IMR-90 (cell line): ENCODE data around the gene LILRA6. TPM values are rescaled to one million over a fixed set of nuclear protein-coding genes. Genes with fewer than 3 reads are reported as not detected.

Experiments
- ATAC-seq: fragments of 200-7000 bp; cut with Tn5 transposase; 2 replicates; pipeline ENCODE4 v1.9.1; 2020; ENCODE audit warnings: low read depth, mild to moderate bottlenecking, moderate library complexity
- BruUV-seq: library from RNA; stranded (reverse); fragments of 400-500 nt; replicated peaks from 2 replicates; lab custom pipeline; 2021; lab: Mats Ljungman, UMichigan
- CTCF ChIA-PET: fragments of 300-600 bp; formaldehyde crosslinking; extraction: SDS; loops from one replicate; lab custom pipeline; 2021; ENCODE audit warnings: antibody characterized with exemption; lab: Yijun Ruan, JAX
- POLR2A ChIA-PET: fragments of 300-600 bp; sonication (Branson Sonifier 250); formaldehyde crosslinking; loops from one replicate; lab custom pipeline; 2022; ENCODE audit warnings: antibody characterized with exemption; ENCODE audit not compliant: unreplicated experiment; lab: Charles Lee
- DNase-seq: peaks from one replicate; pipeline ENCODE4 v3.0.0; 2013
- H2AFZ ChIP-seq: replicated peaks from 2 replicates; pipeline ENCODE3; 2013; ENCODE audit warnings: low read length, mild to moderate bottlenecking; ENCODE audit not compliant: poor library complexity
- H2AK5ac ChIP-seq: 2 replicates; pipeline ENCODE4 v1.6.1; 2013; ENCODE audit warnings: low read depth, low read length, inconsistent platforms
- H2AK9ac ChIP-seq: replicated peaks from 2 replicates; pipeline ENCODE3; 2013; ENCODE audit warnings: mild to moderate bottlenecking, low read depth, low read length, moderate library complexity; ENCODE audit not compliant: poor library complexity
- H2BK120ac ChIP-seq: 2 replicates; pipeline ENCODE4 v1.6.1; 2013; ENCODE audit warnings: low read depth, low read length, inconsistent platforms
- H2BK15ac ChIP-seq: 3 replicates; pipeline ENCODE4 v1.6.1; 2013; ENCODE audit warnings: low read depth, low read length, inconsistent platforms
- H2BK20ac ChIP-seq: 2 replicates; pipeline ENCODE4 v1.6.1; 2013; ENCODE audit warnings: low read depth, mild to moderate bottlenecking, inconsistent platforms, low read length, moderate library complexity
- H2BK5ac ChIP-seq: 2 replicates; pipeline ENCODE4 v1.6.1; 2013; ENCODE audit warnings: mild to moderate bottlenecking, low read depth, low read length, inconsistent platforms; ENCODE audit not compliant: poor library complexity, severe bottlenecking
- H3K14ac ChIP-seq: replicated peaks from 2 replicates; pipeline ENCODE4 v1.6.1; 2013; ENCODE audit warnings: low read depth, low read length, inconsistent platforms
- H3K18ac ChIP-seq: 2 replicates; pipeline ENCODE4 v1.6.1; 2013; ENCODE audit warnings: low read depth, low read length, control low read depth
- H3K23ac ChIP-seq: 2 replicates; pipeline ENCODE4 v1.6.1; 2013; ENCODE audit warnings: low read depth, low read length, inconsistent platforms
- H3K27ac ChIP-seq: 2 replicates; pipeline ENCODE4 v1.5.1; 2013; ENCODE audit warnings: mild to moderate bottlenecking, control low read depth, low read length; ENCODE audit not compliant: insufficient read depth
- H3K27me3 ChIP-seq: 2 replicates; pipeline ENCODE4 v1.6.1; 2013; ENCODE audit warnings: low read length; ENCODE audit not compliant: control insufficient read depth, insufficient read depth
- H3K36me3 ChIP-seq: 2 replicates; pipeline ENCODE4 v1.6.1; 2013; ENCODE audit warnings: low read length, mixed read lengths; ENCODE audit not compliant: control insufficient read depth, insufficient read depth
- H3K4ac ChIP-seq: 2 replicates; pipeline ENCODE4 v1.6.1; 2013; ENCODE audit warnings: low read depth, low read length, inconsistent platforms
- H3K4me1 ChIP-seq: 2 replicates; pipeline ENCODE4 v1.6.1; 2013; ENCODE audit warnings: low read length, mixed read lengths; ENCODE audit not compliant: control insufficient read depth, insufficient read depth
- H3K4me2 ChIP-seq: 2 replicates; pipeline ENCODE4 v1.6.1; 2013; ENCODE audit warnings: low read depth, mild to moderate bottlenecking, control low read depth, low read length, moderate library complexity
- H3K4me3 ChIP-seq: 2 replicates; pipeline ENCODE4 v1.5.1; 2013; ENCODE audit warnings: low read depth, mild to moderate bottlenecking, control low read depth, low read length, moderate library complexity; ENCODE audit not compliant: insufficient read depth
- H3K56ac ChIP-seq: 2 replicates; pipeline ENCODE4 v1.6.1; 2013; ENCODE audit warnings: low read length, inconsistent platforms; ENCODE audit not compliant: insufficient read depth; ENCODE audit errors: extremely low read depth
- H3K79me1 ChIP-seq, 2 experiments: 2 replicates each; pipeline ENCODE4 v1.6.1; 2013; ENCODE audit warnings: low read length in 2 of 2, inconsistent platforms in 1 of 2, low read depth in 1 of 2
- H3K9ac ChIP-seq: 2 replicates; pipeline ENCODE4 v1.6.1; 2013; ENCODE audit warnings: low read depth, low read length, control low read depth
- H3K9me1 ChIP-seq: 2 replicates; pipeline ENCODE4 v1.6.1; 2013; ENCODE audit warnings: low read length, inconsistent platforms; ENCODE audit not compliant: insufficient read depth
- H3K9me3 ChIP-seq: 2 replicates; pipeline ENCODE4 v1.6.1; 2013; ENCODE audit warnings: low read length; ENCODE audit not compliant: control insufficient read depth, insufficient read depth
- H4K20me1 ChIP-seq: 2 replicates; pipeline ENCODE4 v1.6.1; 2013; ENCODE audit warnings: low read length, inconsistent platforms; ENCODE audit not compliant: insufficient read depth
- H4K5ac ChIP-seq: 2 replicates; pipeline ENCODE4 v1.6.1; 2013; ENCODE audit warnings: mild to moderate bottlenecking, low read depth, low read length, control low read depth
- H4K8ac ChIP-seq, 2 experiments: 2 replicates each; pipeline ENCODE4 v1.6.1; 2013; ENCODE audit warnings: low read depth in 2 of 2, low read length in 2 of 2, control low read depth in 1 of 2, inconsistent platforms in 1 of 2
- H4K91ac ChIP-seq: 2 replicates; pipeline ENCODE4 v1.6.1; 2013; ENCODE audit warnings: low read depth, low read length, inconsistent platforms; ENCODE audit not compliant: insufficient read depth
- CEBPB ChIP-seq: IDR thresholded peaks from 2 replicates; pipeline ENCODE4 v1.6.1; 2012; ENCODE audit warnings: low read depth, low read length, improper control_type of control experiment
- CHD1 ChIP-seq: IDR thresholded peaks from 2 replicates; pipeline ENCODE4 v1.6.1; 2012; ENCODE audit warnings: low read depth, low read length, improper control_type of control experiment
- FOS ChIP-seq: fragments of 150-350 bp; IDR thresholded peaks from 2 replicates; pipeline ENCODE4 v1.6.1; 2016; ENCODE audit warnings: low read depth, low read length
- MAFK ChIP-seq: IDR thresholded peaks from 2 replicates; pipeline ENCODE4 v1.6.1; 2012; ENCODE audit warnings: low read depth, low read length, improper control_type of control experiment
- MAZ ChIP-seq: IDR thresholded peaks from 2 replicates; pipeline ENCODE4 v1.6.1; 2012; ENCODE audit warnings: low read depth, mild to moderate bottlenecking, low read length, improper control_type of control experiment, moderate library complexity, borderline replicate concordance
- MXI1 ChIP-seq: IDR thresholded peaks from 2 replicates; pipeline ENCODE4 v1.6.1; 2012; ENCODE audit warnings: low read depth, mild to moderate bottlenecking, low read length, moderate library complexity, borderline replicate concordance
- NFE2L2 ChIP-seq: fragments of 150-350 bp; IDR thresholded peaks from 2 replicates; pipeline ENCODE4 v1.6.1; 2016; ENCODE audit warnings: low read depth, mild to moderate bottlenecking, low read length
- POLR2A ChIP-seq: IDR thresholded peaks from 2 replicates; pipeline ENCODE4 v1.6.1; 2012; ENCODE audit warnings: mild to moderate bottlenecking, low read depth, low read length
- RAD21 ChIP-seq: IDR thresholded peaks from 2 replicates; pipeline ENCODE4 v1.6.1; 2012; ENCODE audit warnings: low read length, improper control_type of control experiment
- RCOR1 ChIP-seq: IDR thresholded peaks from 2 replicates; pipeline ENCODE4 v1.6.1; 2012; ENCODE audit warnings: mild to moderate bottlenecking, low read length, improper control_type of control experiment; ENCODE audit not compliant: insufficient replicate concordance
- RFX5 ChIP-seq: IDR thresholded peaks from 2 replicates; pipeline ENCODE4 v1.8.0; 2012; ENCODE audit warnings: low read depth, mild to moderate bottlenecking, low read length, moderate library complexity
- WGBS, 2 experiments: methylation state at CpG; one replicate each; pipeline versions ENCODE4 v1.1.5 to v1.1.7; 2013; ENCODE audit warnings: missing lambda C conversion rate in 2 of 2; ENCODE audit not compliant: insufficient read length in 1 of 2; ENCODE audit errors: extremely low coverage in 2 of 2; 5-methylcytosine and 5-hydroxymethylcytosine counted together
- dilution Hi-C: fragments of 300-500 bp; cut with HindIII; formaldehyde crosslinking; loops from one replicate; pipeline ENCODE4 v1.14.3; 2018; ENCODE audit warnings: low sequenced_read_pairs; ENCODE audit not compliant: unreplicated experiment
- in situ Hi-C: fragments of 300-500 bp; cut with MboI; formaldehyde crosslinking; loops from 3 replicates; pipeline ENCODE4 v1.14.3; 2019; ENCODE audit warnings: low sequenced_read_pairs, inconsistent platforms, mixed read lengths
- intact Hi-C: fragments of 100-400 bp; cut with micrococcal nuclease; formaldehyde crosslinking; loops from 2 replicates; pipeline ENCODE4 v1.10.0; 2022
- polyA plus RNA-seq, 3 experiments: library from polyadenylated mRNA; depleted of rRNA; stranded (reverse); fragments of >200 nt; gene quantifications; 2 replicates each; pipeline ENCODE4 v1.2.3, GENCODE V29; 2012; ENCODE audit warnings: low replicate concordance in 1 of 3
- total RNA-seq: library from RNA; depleted of rRNA; stranded (reverse); fragments of >200 nt; gene quantifications from 2 replicates; pipeline ENCODE4 v1.2.3, GENCODE V29; 2012
- TF ChIP-seq, protein P1 (sequence below): conservative IDR thresholded peaks from 2 replicates; pipeline ENCODE4 v1.5.1; 2012; ENCODE audit warnings: mild to moderate bottlenecking, low read depth, low read length, improper control_type of control experiment
- TF ChIP-seq, protein P2 (sequence below): fragments of 150-350 bp; IDR thresholded peaks from 2 replicates; pipeline ENCODE4 v1.6.1; 2017; ENCODE audit warnings: mild to moderate bottlenecking, antibody characterized with exemption, low read length, low read depth
- TF ChIP-seq, protein P3 (sequence below): fragments of 150-350 bp; IDR thresholded peaks from 2 replicates; pipeline ENCODE4 v1.6.1; 2016; ENCODE audit warnings: low read depth, mild to moderate bottlenecking, low read length, moderate library complexity, borderline replicate concordance

Gene LILRA6
- total and polyA plus RNA-seq, 2 of the 4 experiments (the other 2 are of a cell fraction): not detected

DNA sequence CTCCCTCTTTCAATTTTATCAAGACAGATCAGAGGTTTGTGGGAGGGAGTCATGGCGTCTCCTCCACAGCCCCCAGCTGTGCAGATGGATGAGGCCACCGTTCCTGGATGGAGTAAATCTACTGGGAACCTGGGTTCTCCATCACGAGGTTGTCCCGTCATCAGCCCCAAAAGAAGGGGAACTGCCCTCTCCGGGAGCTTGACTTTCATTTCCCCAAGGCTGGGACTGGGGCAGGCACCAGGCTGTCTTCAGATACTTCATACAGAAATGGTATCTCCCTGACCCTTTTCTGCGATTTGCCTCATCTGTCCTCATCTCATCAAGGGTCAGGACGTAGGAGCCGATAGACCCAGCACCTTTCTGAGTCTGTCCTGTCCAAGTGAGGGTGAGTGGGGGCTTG lies 28.5 kb upstream of the LILRA6 start:
- BruUV-seq: no TSS peak
- Histone ChIP-seq H2AFZ (no peak overlapping the region), H3K4me2 (no peak overlapping the region), H3K23ac (no peak overlapping the region), H2AK9ac (no peak overlapping the region), H3K4ac (no peak overlapping the region), H3K27ac (no peak overlapping the region), H2AK5ac (no peak overlapping the region), H3K4me1 (no peaks in the 10 kb centered on the region), H3K4me3 (no peak overlapping the region), H3K27me3 (no peaks in the 10 kb centered on the region), H2BK15ac (no peak overlapping the region), H3K9ac (no peak overlapping the region), H4K8ac (no peak overlapping the region), H4K20me1 (no peaks in the 10 kb centered on the region), H3K79me1 (no peaks in the 10 kb centered on the region), H2BK20ac (no peak overlapping the region), H3K18ac (no peak overlapping the region), H3K14ac (no peak overlapping the region), H3K9me3 (no peaks in the 10 kb centered on the region), H4K5ac (no peak overlapping the region), H2BK120ac (no peak overlapping the region), H3K36me3 (no peaks in the 10 kb centered on the region), H3K9me1 (no peaks in the 10 kb centered on the region), H2BK5ac (no peak overlapping the region), H4K91ac (no peak overlapping the region), H3K56ac (no peak overlapping the region)
- in situ Hi-C loops: no loop called here
- no CpG with 5 or more reads among the region's 8 CpGs for WGBS, 2 experiments
- ChIA-PET CTCF (no interaction called here), POLR2A (no interaction called here)
- ATAC-seq (no peak), DNase-seq (no peak)
- dilution Hi-C loops: no loop called here
- intact Hi-C loops: no loop called here
- TF ChIP-seq POLR2A (no peak), FOS (no peak), MXI1 (no peak), RAD21 (no peak), RCOR1 (no peak), CEBPB (no peak), RFX5 (no peak), NFE2L2 (no peak), MAZ (no peak), CHD1 (no peak), MAFK (no peak)
- TF ChIP-seq, protein P1, sequence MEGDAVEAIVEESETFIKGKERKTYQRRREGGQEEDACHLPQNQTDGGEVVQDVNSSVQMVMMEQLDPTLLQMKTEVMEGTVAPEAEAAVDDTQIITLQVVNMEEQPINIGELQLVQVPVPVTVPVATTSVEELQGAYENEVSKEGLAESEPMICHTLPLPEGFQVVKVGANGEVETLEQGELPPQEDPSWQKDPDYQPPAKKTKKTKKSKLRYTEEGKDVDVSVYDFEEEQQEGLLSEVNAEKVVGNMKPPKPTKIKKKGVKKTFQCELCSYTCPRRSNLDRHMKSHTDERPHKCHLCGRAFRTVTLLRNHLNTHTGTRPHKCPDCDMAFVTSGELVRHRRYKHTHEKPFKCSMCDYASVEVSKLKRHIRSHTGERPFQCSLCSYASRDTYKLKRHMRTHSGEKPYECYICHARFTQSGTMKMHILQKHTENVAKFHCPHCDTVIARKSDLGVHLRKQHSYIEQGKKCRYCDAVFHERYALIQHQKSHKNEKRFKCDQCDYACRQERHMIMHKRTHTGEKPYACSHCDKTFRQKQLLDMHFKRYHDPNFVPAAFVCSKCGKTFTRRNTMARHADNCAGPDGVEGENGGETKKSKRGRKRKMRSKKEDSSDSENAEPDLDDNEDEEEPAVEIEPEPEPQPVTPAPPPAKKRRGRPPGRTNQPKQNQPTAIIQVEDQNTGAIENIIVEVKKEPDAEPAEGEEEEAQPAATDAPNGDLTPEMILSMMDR: no peak
- TF ChIP-seq, protein P2, sequence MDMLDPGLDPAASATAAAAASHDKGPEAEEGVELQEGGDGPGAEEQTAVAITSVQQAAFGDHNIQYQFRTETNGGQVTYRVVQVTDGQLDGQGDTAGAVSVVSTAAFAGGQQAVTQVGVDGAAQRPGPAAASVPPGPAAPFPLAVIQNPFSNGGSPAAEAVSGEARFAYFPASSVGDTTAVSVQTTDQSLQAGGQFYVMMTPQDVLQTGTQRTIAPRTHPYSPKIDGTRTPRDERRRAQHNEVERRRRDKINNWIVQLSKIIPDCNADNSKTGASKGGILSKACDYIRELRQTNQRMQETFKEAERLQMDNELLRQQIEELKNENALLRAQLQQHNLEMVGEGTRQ: no peak
- TF ChIP-seq, protein P3, sequence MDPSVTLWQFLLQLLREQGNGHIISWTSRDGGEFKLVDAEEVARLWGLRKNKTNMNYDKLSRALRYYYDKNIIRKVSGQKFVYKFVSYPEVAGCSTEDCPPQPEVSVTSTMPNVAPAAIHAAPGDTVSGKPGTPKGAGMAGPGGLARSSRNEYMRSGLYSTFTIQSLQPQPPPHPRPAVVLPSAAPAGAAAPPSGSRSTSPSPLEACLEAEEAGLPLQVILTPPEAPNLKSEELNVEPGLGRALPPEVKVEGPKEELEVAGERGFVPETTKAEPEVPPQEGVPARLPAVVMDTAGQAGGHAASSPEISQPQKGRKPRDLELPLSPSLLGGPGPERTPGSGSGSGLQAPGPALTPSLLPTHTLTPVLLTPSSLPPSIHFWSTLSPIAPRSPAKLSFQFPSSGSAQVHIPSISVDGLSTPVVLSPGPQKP: no peak
